Esophagus muscularis mucosa (tissue), 4 donors: ENCODE results near the gene DNASE2B.

ENCODE experiments used
- EP300 ChIP-seq: sonication (generic); formaldehyde crosslinking; IDR thresholded peaks from one replicate; pipeline ENCODE4 v1.6.1; 2017; ENCODE audit warnings: antibody characterized with exemption
- POLR2A ChIP-seq: fragments of 450-650 bp; IDR thresholded peaks from one replicate; pipeline ENCODE4 v1.6.1; 2017; ENCODE audit warnings: antibody characterized with exemption, moderate library complexity, mild to moderate bottlenecking, low read depth
- POLR2AphosphoS5 ChIP-seq, 2 donors: sonication (generic); formaldehyde crosslinking; IDR thresholded peaks; one replicate each; pipeline ENCODE4 v1.6.1; 2017; ENCODE audit warnings: antibody characterized with exemption in 2 of 2
- TF ChIP-seq, protein P1 (sequence below), 3 experiments: fragments of 200-600 bp in 2 of 3; fragments of 450-650 bp in 1 of 3; sonication (generic) in 2 of 3; IDR thresholded peaks; one replicate each; pipeline ENCODE4 v1.5.1; 2017 to 2019; ENCODE audit warnings: antibody characterized with exemption in 3 of 3, mild to moderate bottlenecking in 2 of 3, moderate library complexity in 1 of 3

DNA sequence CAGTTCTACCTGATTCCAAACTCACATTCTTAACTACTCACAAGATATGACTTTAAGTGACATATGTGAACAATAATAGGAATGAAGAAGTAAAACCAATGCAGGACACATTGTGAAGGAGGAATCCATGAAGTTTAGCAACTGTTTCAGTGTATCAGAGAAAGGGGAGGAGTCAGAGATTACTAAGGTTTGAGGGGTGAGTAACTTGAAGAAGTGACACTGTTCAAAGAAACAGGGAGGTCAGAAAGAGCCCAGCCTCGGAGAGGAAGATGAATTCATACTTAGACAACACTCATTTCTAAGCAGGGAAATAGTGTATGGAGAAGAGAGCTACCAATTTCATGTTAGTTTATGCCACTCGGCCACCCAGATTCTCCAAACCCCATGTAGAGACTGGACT lies 52.6 kb downstream of the DNASE2B start:
- TF ChIP-seq, protein P1, sequence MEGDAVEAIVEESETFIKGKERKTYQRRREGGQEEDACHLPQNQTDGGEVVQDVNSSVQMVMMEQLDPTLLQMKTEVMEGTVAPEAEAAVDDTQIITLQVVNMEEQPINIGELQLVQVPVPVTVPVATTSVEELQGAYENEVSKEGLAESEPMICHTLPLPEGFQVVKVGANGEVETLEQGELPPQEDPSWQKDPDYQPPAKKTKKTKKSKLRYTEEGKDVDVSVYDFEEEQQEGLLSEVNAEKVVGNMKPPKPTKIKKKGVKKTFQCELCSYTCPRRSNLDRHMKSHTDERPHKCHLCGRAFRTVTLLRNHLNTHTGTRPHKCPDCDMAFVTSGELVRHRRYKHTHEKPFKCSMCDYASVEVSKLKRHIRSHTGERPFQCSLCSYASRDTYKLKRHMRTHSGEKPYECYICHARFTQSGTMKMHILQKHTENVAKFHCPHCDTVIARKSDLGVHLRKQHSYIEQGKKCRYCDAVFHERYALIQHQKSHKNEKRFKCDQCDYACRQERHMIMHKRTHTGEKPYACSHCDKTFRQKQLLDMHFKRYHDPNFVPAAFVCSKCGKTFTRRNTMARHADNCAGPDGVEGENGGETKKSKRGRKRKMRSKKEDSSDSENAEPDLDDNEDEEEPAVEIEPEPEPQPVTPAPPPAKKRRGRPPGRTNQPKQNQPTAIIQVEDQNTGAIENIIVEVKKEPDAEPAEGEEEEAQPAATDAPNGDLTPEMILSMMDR (IDR thresholded peaks at IDR 0.05), result no peak
- TF ChIP-seq POLR2AphosphoS5 (IDR thresholded peaks at IDR 0.05) (no peak), POLR2A (no peak), EP300 (no peak)
